ENCODE data around the gene ECM1. TPM values are rescaled to one million over a fixed set of nuclear protein-coding genes. Genes with fewer than 3 reads are reported as not detected.

ECM1 gene
- total RNA-seq, 4 donors from 2014 or later: 1.5 to 38.5 (median 9.5) TPM

- TF ChIP-seq POLR2A (IDR thresholded peaks at IDR 0.05) (no peak), CTCF (IDR thresholded peaks at IDR 0.05) (no peak)
- Histone ChIP-seq H3K4me1 (no peaks in the 10 kb centered on the region), H3K27ac (peak overlapping the region; percentile 73 to 79), H3K4me3 (peak overlapping the region; percentile 62 to 66), H3K36me3 (no peaks in the 10 kb centered on the region), H3K9me3 (no peaks in the 10 kb centered on the region), H3K27me3 (no peaks in the 10 kb centered on the region)
- intact Hi-C loops (cut with DNase I; ENCODE audit: low total_unique reads): no loop called here
- DNase-seq: no peak
Measured at GRCh38 chr1:150487763-150488115, 20.2 kb upstream of the ECM1 start.

GRCh38 chr1:150493175-150493574, 14.7 kb upstream of the ECM1 start:
- H3K36me3 ChIP-seq: no peaks in the 10 kb centered on the region
- no peak for TF ChIP-seq CTCF (IDR thresholded peaks at IDR 0.05)
- no peak for TF ChIP-seq POLR2A (IDR thresholded peaks at IDR 0.05)
- H3K27me3 ChIP-seq: no peaks in the 10 kb centered on the region
- no peak overlapping the region for H3K27ac ChIP-seq
- H3K4me3 ChIP-seq: no peak overlapping the region
- intact Hi-C loops (cut with DNase I; ENCODE audit: low total_unique reads): no loop called here
- no peak for DNase-seq
- H3K4me1 ChIP-seq: no peaks in the 10 kb centered on the region
- H3K9me3 ChIP-seq: no peaks in the 10 kb centered on the region

GRCh38 chr1:150498342-150498741, 9.6 kb upstream of the ECM1 start:
- Histone ChIP-seq H3K4me3 (no peak overlapping the region), H3K27ac (no peak overlapping the region), H3K27me3 (no peaks in the 10 kb centered on the region), H3K4me1 (no peaks in the 10 kb centered on the region), H3K9me3 (no peaks in the 10 kb centered on the region), H3K36me3 (no peaks in the 10 kb centered on the region)
- no peak for DNase-seq
- TF ChIP-seq CTCF (IDR thresholded peaks at IDR 0.05) (no peak), POLR2A (IDR thresholded peaks at IDR 0.05) (no peak)
- intact Hi-C loops (cut with DNase I; ENCODE audit: low total_unique reads): no loop called here

GRCh38 chr1:150505431-150505830, 2.5 kb upstream of the ECM1 start:
- Histone ChIP-seq H3K4me1 (no peaks in the 10 kb centered on the region), H3K4me3 (no peak overlapping the region), H3K9me3 (no peaks in the 10 kb centered on the region), H3K27ac (no peak overlapping the region), H3K36me3 (no peaks in the 10 kb centered on the region), H3K27me3 (no peaks in the 10 kb centered on the region)
- intact Hi-C loops (cut with DNase I; ENCODE audit: low total_unique reads): no loop called here
- DNase-seq: no peak
- TF ChIP-seq CTCF (IDR thresholded peaks at IDR 0.05): no peak
- no peak for TF ChIP-seq POLR2A (IDR thresholded peaks at IDR 0.05)

GRCh38 chr1:150508982-150509381, 1.1 kb downstream of the ECM1 start:
- no peaks in the 10 kb centered on the region for H3K9me3 ChIP-seq
- H3K4me1 ChIP-seq: no peaks in the 10 kb centered on the region
- TF ChIP-seq POLR2A (IDR thresholded peaks at IDR 0.05) (no peak), CTCF (IDR thresholded peaks at IDR 0.05) (no peak)
- intact Hi-C loops (cut with DNase I; ENCODE audit: low total_unique reads): no loop called here
- no peak overlapping the region for H3K4me3 ChIP-seq
- no peaks in the 10 kb centered on the region for H3K36me3 ChIP-seq
- H3K27ac ChIP-seq: peak overlapping the region; percentile 73 to 78
- no peak for DNase-seq
- H3K27me3 ChIP-seq: no peaks in the 10 kb centered on the region

Measured in uterus (tissue), 4 donors.